K562 (cell line): ENCODE measurements around the gene PINK1. TPM values are rescaled to one million over a fixed set of nuclear protein-coding genes. Genes with fewer than 3 reads are reported as not detected.
A peak's percentile ranks its signal among the peaks of the same experiment; 100 is the strongest.

ENCODE experiments used
- ARHGAP35 ChIP-seq: fragments of 450-650 bp; IDR thresholded peaks from 2 replicates; pipeline ENCODE4 v1.6.1; 2018; ENCODE audit not compliant: partially characterized antibody
- CBX5 ChIP-seq: IDR thresholded peaks from 2 replicates; pipeline ENCODE4 v1.6.1; 2014; ENCODE audit warnings: low read depth, borderline replicate concordance
- GATAD2B ChIP-seq: fragments of 450-650 bp; IDR thresholded peaks from 2 replicates; pipeline ENCODE4 v1.6.1; 2017; ENCODE audit warnings: mild to moderate bottlenecking, borderline replicate concordance
- HDAC1 ChIP-seq, 2 experiments: fragments of 450-650 bp; IDR thresholded peaks; 2 replicates each; pipeline ENCODE4 v1.6.1; 2016 to 2017; ENCODE audit warnings: inconsistent platforms in 1 of 2, mild to moderate bottlenecking in 1 of 2, moderate library complexity in 1 of 2
- KAT2B ChIP-seq: IDR thresholded peaks from one replicate; pipeline ENCODE4 v1.6.1; 2012; ENCODE audit warnings: low read depth, mild to moderate bottlenecking, control low read depth, inconsistent platforms, low read length, moderate library complexity
- MIER1 ChIP-seq: fragments of 450-650 bp; IDR thresholded peaks from 2 replicates; pipeline ENCODE4 v1.6.1; 2016; ENCODE audit warnings: antibody characterized with exemption, mild to moderate bottlenecking, low read depth
- MLX ChIP-seq, 2 experiments: fragments of 450-650 bp in 1 of 2; sonication (generic) in 1 of 2; formaldehyde crosslinking; conservative IDR thresholded peaks; 2 replicates each; pipeline versions ENCODE4 v1.4.0 to v1.8.1; 2020 to 2022; ENCODE audit warnings: mild to moderate bottlenecking in 1 of 2, missing genetic modification reagents in 1 of 2
- NFRKB ChIP-seq: fragments of 450-650 bp; IDR thresholded peaks from 2 replicates; pipeline ENCODE4 v1.6.1; 2016; ENCODE audit warnings: low read depth
- POLR2B ChIP-seq: fragments of 450-650 bp; IDR thresholded peaks from 2 replicates; pipeline ENCODE4 v1.6.1; 2018; ENCODE audit warnings: low read depth; ENCODE audit not compliant: partially characterized antibody
- RBM34 ChIP-seq: fragments of 200-400 bp; formaldehyde crosslinking; IDR thresholded peaks from 2 replicates; pipeline ENCODE4 v1.6.1; 2018; ENCODE audit warnings: low read length, borderline replicate concordance; ENCODE audit not compliant: insufficient read depth
- RNF2 ChIP-seq: sonication (generic); IDR thresholded peaks from 2 replicates; pipeline ENCODE4 v1.6.1; 2016
- TAF7 ChIP-seq: fragments of 450-650 bp; IDR thresholded peaks from 2 replicates; pipeline ENCODE4 v1.6.1; 2016; ENCODE audit warnings: missing genetic modification characterization, missing compliant biosample characterization
- ZNF311 ChIP-seq: fragments of 250-450 bp; sonication (Bioruptor Pico); IDR thresholded peaks from 2 replicates; pipeline ENCODE4 v1.4.0; 2020; ENCODE audit warnings: mild to moderate bottlenecking, moderate library complexity
- polyA plus RNA-seq, 8 experiments: library from polyadenylated mRNA; depleted of rRNA in 4 of 8; stranded (reverse) in 5 of 8; unstranded in 3 of 8; fragments of >200 nt; fragmentation: Nextera tagmentation in 2 of 8; fragmentation: Illumina TruSeq in 1 of 8; extraction: Ambion mirVana in 2 of 8; extraction: Trizol in 1 of 8; gene quantifications; 2 replicates each; pipeline versions ENCODE4 v1.2.1 to v1.2.3, GENCODE V29; 2011 to 2014; ENCODE audit warnings: inconsistent platforms in 1 of 8, missing spikeins in 1 of 8
- total RNA-seq, 7 experiments: library from RNA; depleted of rRNA in 6 of 7; stranded (reverse); fragments of >200 nt in 6 of 7; fragmentation: Illumina TruSeq in 2 of 7; extraction: Trizol in 2 of 7; gene quantifications; 2 replicates each; pipeline versions ENCODE4 v1.2.1 to v1.2.3, GENCODE V29; 2011 to 2021; ENCODE audit warnings: low replicate concordance in 1 of 7
- TF ChIP-seq, protein P1 (sequence below): sonication (generic); formaldehyde crosslinking; IDR thresholded peaks from 2 replicates; pipeline ENCODE4 v1.8.0; 2023; ENCODE audit warnings: missing genetic modification reagents, mild to moderate bottlenecking, borderline replicate concordance
- TF ChIP-seq, protein P2 (sequence below): fragments of 250-450 bp; sonication (Bioruptor Pico); IDR thresholded peaks from 2 replicates; pipeline ENCODE4 v1.5.0; 2021; ENCODE audit warnings: mild to moderate bottlenecking, borderline replicate concordance
- TF ChIP-seq, protein P3 (sequence below): IDR thresholded peaks from 2 replicates; pipeline ENCODE4 v1.6.1; 2011; ENCODE audit warnings: borderline replicate concordance, low read depth, mild to moderate bottlenecking, moderate library complexity, low read length; ENCODE audit not compliant: insufficient read depth, poor library complexity, severe bottlenecking

The PINK1 gene
- total and polyA plus RNA-seq, 9 of the 15 experiments (the other 6 are each of a cell fraction or from before 2014, with no cell fraction given) = 1.5 to 11.3 (median 6.8) TPM

GRCh38 chr1:20661207-20662109, 28.2 kb downstream of the PINK1 start, which contains the start of gene DDOST (continued):
- TF ChIP-seq MLX (CRISPR knock-in tag; conservative IDR thresholded peaks at IDR 0.05) (no peak; a peak in 1 of 4 replicates), ZNF311 (no peak), NFRKB (peak; percentile 44; the same call in 1 of the 2 replicates), RBM34 (no peak), KAT2B (no peak), CBX5 (peak; percentile 22; the same call in 1 of the 2 replicates), RNF2 (no peak), MIER1 (no peak), GATAD2B (peak; percentile 92), POLR2B (peak; percentile 75), HDAC1 (IDR thresholded peaks at IDR 0.05) (peak in 1 of 2 experiments; percentile 89; a peak in 2 of 4 replicates), ARHGAP35 (no peak), TAF7 (peak; percentile 83)
- TF ChIP-seq, protein P1, sequence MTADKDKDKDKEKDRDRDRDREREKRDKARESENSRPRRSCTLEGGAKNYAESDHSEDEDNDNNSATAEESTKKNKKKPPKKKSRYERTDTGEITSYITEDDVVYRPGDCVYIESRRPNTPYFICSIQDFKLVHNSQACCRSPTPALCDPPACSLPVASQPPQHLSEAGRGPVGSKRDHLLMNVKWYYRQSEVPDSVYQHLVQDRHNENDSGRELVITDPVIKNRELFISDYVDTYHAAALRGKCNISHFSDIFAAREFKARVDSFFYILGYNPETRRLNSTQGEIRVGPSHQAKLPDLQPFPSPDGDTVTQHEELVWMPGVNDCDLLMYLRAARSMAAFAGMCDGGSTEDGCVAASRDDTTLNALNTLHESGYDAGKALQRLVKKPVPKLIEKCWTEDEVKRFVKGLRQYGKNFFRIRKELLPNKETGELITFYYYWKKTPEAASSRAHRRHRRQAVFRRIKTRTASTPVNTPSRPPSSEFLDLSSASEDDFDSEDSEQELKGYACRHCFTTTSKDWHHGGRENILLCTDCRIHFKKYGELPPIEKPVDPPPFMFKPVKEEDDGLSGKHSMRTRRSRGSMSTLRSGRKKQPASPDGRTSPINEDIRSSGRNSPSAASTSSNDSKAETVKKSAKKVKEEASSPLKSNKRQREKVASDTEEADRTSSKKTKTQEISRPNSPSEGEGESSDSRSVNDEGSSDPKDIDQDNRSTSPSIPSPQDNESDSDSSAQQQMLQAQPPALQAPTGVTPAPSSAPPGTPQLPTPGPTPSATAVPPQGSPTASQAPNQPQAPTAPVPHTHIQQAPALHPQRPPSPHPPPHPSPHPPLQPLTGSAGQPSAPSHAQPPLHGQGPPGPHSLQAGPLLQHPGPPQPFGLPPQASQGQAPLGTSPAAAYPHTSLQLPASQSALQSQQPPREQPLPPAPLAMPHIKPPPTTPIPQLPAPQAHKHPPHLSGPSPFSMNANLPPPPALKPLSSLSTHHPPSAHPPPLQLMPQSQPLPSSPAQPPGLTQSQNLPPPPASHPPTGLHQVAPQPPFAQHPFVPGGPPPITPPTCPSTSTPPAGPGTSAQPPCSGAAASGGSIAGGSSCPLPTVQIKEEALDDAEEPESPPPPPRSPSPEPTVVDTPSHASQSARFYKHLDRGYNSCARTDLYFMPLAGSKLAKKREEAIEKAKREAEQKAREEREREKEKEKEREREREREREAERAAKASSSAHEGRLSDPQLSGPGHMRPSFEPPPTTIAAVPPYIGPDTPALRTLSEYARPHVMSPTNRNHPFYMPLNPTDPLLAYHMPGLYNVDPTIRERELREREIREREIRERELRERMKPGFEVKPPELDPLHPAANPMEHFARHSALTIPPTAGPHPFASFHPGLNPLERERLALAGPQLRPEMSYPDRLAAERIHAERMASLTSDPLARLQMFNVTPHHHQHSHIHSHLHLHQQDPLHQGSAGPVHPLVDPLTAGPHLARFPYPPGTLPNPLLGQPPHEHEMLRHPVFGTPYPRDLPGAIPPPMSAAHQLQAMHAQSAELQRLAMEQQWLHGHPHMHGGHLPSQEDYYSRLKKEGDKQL (CRISPR knock-in tag) = no peak
- TF ChIP-seq, protein P2, sequence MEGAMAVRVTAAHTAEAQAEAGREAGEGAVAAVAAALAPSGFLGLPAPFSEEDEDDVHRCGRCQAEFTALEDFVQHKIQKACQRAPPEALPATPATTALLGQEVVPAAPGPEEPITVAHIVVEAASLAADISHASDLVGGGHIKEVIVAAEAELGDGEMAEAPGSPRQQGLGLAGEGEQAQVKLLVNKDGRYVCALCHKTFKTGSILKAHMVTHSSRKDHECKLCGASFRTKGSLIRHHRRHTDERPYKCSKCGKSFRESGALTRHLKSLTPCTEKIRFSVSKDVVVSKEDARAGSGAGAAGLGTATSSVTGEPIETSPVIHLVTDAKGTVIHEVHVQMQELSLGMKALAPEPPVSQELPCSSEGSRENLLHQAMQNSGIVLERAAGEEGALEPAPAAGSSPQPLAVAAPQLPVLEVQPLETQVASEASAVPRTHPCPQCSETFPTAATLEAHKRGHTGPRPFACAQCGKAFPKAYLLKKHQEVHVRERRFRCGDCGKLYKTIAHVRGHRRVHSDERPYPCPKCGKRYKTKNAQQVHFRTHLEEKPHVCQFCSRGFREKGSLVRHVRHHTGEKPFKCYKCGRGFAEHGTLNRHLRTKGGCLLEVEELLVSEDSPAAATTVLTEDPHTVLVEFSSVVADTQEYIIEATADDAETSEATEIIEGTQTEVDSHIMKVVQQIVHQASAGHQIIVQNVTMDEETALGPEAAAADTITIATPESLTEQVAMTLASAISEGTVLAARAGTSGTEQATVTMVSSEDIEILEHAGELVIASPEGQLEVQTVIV (CRISPR knock-in tag) = no peak
- TF ChIP-seq, protein P3, sequence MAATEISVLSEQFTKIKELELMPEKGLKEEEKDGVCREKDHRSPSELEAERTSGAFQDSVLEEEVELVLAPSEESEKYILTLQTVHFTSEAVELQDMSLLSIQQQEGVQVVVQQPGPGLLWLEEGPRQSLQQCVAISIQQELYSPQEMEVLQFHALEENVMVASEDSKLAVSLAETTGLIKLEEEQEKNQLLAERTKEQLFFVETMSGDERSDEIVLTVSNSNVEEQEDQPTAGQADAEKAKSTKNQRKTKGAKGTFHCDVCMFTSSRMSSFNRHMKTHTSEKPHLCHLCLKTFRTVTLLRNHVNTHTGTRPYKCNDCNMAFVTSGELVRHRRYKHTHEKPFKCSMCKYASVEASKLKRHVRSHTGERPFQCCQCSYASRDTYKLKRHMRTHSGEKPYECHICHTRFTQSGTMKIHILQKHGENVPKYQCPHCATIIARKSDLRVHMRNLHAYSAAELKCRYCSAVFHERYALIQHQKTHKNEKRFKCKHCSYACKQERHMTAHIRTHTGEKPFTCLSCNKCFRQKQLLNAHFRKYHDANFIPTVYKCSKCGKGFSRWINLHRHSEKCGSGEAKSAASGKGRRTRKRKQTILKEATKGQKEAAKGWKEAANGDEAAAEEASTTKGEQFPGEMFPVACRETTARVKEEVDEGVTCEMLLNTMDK = peak; percentile 97
